ENCODE results near the gene OVOL2. TPM values are rescaled to one million over a fixed set of nuclear protein-coding genes. Genes with fewer than 3 reads are reported as not detected.
A peak's percentile ranks its signal among the peaks of the same experiment; 100 is the strongest.

OVOL2 gene
- total RNA-seq, 1 donor from 2014 or later = 0.23 TPM

DNA sequence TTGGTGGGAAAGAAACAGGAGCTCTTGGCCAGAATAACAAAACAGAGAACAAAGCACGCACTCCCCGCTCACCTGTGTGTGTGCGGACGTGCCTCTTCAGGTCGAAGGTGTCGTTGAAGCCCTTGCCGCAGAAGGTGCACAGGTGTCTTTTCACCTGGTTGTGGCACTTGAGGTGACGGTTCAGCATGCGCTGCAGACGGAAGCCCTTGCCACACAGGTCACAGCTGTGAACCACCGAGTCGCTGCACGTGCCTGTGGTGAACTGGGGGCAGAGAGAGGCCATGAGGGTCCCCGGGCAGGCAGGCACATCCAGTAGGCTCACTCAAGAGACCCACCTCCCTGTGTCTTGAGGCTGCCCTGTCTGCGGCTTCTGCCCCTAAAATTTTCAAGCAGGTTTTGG is 16.3 kb downstream of the OVOL2 start:
- no peak overlapping the region for H3K4me3 ChIP-seq (ENCODE audit: low read depth, low read length)

DNA sequence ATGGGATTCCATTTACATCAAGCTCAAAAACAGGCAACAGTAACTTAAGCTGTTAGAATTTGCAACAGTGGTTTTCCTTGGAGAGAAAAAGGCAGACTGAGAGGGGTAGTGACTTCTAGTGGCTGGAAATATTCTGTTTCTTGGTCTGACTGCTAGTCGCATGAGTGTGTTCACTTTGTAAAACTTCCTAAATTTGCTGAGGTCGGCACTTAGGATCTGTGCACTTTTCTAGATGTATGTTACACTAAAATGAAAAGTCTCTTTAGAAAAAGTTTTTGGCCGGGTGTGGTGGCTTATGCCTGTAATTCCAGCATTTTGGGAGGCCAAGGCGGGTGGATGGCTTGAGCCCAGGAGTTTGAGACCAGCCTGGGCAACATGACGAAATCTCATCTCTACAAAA is 18.7 kb downstream of the OVOL2 start:
- no peak for DNase-seq (ENCODE audit: low read depth)
- no peak overlapping the region for H3K4me3 ChIP-seq (ENCODE audit: low read depth, low read length)
- TF ChIP-seq, protein P1, sequence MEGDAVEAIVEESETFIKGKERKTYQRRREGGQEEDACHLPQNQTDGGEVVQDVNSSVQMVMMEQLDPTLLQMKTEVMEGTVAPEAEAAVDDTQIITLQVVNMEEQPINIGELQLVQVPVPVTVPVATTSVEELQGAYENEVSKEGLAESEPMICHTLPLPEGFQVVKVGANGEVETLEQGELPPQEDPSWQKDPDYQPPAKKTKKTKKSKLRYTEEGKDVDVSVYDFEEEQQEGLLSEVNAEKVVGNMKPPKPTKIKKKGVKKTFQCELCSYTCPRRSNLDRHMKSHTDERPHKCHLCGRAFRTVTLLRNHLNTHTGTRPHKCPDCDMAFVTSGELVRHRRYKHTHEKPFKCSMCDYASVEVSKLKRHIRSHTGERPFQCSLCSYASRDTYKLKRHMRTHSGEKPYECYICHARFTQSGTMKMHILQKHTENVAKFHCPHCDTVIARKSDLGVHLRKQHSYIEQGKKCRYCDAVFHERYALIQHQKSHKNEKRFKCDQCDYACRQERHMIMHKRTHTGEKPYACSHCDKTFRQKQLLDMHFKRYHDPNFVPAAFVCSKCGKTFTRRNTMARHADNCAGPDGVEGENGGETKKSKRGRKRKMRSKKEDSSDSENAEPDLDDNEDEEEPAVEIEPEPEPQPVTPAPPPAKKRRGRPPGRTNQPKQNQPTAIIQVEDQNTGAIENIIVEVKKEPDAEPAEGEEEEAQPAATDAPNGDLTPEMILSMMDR (conservative IDR thresholded peaks at IDR 0.05; ENCODE audit: low read depth, low read length) = no peak

More for the DNA sequence above, 16.3 kb downstream of the OVOL2 start:
- DNase-seq (ENCODE audit: low read depth) = no peak
- TF ChIP-seq, protein P1 (conservative IDR thresholded peaks at IDR 0.05; ENCODE audit: low read depth, low read length) = no peak

DNA sequence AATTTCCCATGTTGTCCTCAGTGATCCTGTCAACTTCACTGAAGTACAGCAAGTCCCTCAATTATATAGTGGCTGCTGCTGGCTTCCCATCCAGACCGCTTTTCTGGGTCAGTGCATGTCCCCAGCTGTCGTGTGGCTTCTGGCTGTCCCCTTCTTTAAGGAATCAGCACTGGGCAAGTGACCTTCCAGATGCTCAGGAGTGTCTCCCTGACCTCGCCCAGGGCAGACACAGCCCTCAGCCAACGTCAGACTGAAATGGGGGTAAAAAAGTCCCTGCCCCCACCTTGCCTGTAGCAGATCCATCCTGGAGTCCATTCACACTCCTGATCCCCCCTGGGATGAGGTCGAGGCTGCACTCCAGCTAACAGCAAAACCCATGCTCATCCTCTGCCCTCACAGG is 23.7 kb downstream of the OVOL2 start:
- TF ChIP-seq, protein P1 (conservative IDR thresholded peaks at IDR 0.05; ENCODE audit: low read depth, low read length) = no peak
- H3K4me3 ChIP-seq (ENCODE audit: low read depth, low read length) = no peak overlapping the region
- DNase-seq (ENCODE audit: low read depth) = no peak

DNA sequence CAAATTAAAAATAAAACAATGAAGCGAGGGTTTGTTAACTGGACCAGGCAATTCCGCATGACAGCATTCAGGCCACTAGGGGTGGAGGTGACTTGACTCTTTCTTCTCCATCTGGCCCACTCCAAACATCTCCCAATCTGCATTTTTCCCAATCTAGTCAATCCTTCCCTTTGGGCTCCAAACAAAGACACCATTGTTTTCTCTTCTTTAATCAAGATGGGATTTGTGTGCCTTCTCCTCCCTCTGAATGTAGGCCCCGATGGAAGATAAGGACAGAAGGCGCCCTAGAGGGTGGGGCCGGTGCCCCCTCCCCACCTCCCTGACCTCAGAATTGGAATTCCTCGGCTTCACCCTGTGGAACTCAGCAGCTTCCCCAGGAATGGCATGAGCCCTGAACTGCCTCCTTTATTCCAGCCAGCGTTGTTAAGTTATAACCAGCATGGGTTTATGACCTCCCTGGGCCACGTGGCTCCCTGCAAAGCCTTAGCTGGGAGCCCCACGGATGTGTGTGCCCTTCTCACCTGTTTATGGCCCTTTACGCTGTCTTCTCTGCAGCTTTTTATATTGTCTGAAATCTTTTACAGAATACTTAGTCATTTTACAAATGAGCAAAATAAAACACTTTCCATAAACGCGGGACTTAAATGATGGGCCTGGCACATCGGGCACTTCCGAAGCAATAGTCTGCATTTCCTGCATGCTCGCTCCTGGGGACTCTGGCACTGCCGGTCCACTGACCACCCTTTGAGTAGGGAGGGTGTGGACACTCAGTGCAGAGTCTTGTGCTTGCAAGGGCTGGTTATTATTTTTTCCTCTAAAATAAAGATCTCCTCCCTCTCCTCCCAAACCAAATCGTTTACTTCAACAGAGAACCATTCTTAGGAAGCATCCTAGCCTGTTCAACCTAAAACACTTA is 24.5 kb downstream of the OVOL2 start:
- no peak for DNase-seq (ENCODE audit: low read depth)
- TF ChIP-seq, protein P1 (conservative IDR thresholded peaks at IDR 0.05; ENCODE audit: low read depth, low read length) = peak; percentile 16
- no peak overlapping the region for H3K4me3 ChIP-seq (ENCODE audit: low read depth, low read length)

DNA sequence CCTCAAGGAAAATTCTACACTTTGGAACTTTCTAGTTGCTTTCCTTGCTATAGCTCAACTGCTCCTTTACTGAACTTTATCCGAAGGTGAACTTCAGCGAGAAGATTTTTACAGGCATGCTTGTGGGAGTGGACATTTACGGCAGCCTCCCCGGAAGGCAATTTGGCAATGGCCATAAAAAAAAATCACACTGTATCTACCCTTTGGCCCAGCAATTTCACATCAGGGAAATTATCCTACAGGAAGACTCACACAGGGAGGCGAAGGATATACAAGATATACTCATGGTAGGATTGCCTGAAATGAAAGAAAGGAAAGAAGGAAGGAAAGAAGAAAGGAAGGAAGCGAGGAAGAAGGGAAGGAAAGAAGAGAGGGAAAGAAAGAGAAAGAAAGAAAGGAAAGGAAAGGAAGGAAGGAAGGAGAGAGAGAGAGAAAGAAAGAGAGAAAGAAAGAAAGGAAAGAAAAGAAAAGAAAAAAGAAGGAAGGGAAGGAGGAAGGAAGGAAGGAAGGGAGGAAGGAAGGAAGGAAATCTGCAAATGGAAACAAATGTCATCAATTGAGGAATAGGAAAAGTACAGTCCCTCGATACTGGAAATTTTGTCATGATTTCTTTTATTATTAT is 25.7 kb downstream of the OVOL2 start:
- no peak overlapping the region for H3K4me3 ChIP-seq (ENCODE audit: low read depth, low read length)
- TF ChIP-seq, protein P1 (conservative IDR thresholded peaks at IDR 0.05; ENCODE audit: low read depth, low read length) = no peak
- no peak for DNase-seq (ENCODE audit: low read depth)

DNA sequence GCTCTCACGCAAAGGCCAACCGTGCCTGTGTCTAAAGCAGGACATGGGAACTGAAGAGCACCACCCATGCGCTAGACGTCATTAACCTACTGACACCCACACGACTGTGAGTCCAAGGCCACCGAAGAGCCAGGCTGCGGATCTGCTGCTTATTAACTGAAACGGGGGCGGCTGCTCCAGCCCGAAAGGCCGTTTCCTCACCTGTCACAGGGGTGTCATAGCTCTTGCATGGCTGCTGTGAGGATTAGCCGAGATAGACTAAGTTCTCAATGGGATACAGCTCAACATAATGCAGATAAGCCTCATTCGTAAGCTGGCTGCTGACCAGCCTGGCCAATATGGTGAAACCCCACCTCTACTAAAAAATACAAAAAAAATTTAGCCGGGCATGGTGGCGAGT is 26.7 kb downstream of the OVOL2 start:
- H3K4me3 ChIP-seq (ENCODE audit: low read depth, low read length) = no peak overlapping the region
- TF ChIP-seq, protein P1 (conservative IDR thresholded peaks at IDR 0.05; ENCODE audit: low read depth, low read length) = no peak
- DNase-seq (ENCODE audit: low read depth) = no peak

Data from epithelial cell of proximal tubule (primary cell).